Stimulated activated CD8-positive, alpha-beta memory T cell treated with anti-CD3 and anti-CD28 coated beads, Interleukin-12 subunit alpha, Interleukin-12 subunit beta, amount 100 ng/mL, for 24 hours (primary cell): ENCODE measurements around the gene TRIL.

ENCODE experiments used
- DNase-seq: peaks from one replicate; pipeline ENCODE4 v3.0.0-alpha.2; 2020; ENCODE audit errors: extremely low read depth

The TRIL gene

DNA sequence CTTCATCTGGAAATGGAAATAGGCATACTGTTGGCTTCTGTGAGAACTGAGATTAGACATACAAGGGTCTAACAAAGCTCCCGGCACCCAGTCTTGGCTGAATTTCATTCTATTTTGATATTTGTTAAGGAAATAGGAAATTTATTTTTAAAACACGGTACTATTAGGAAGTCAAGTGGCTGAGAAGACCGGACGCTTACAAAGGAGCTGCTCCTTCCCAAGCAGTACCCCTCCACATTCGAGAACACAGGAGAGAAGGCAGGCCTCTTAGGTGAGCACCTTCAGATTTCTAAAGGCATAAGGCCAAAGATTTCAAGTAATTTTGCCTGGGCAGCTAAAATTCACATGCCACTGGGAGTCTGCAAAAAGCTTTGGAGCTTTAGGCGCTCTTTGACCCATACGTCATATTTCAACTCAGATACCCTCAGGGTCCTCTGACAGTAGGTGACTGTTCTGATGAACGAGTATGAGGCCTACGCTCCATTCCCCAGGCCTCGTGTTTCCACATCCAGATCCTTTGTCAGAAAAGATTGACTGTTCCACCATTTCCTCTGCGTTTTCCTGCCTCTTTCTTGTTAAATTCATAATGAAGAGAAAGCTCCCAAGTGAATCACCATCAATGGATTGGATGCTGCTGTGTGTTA, 17.3 kb downstream of the TRIL start:
- DNase-seq: no peak

- no peak for DNase-seq
Observed at GRCh38 chr7:28939844-28940544, 18.1 kb downstream of the TRIL start.

GRCh38 chr7:28939367-28939766, 18.8 kb downstream of the TRIL start:
- DNase-seq: no peak

DNA sequence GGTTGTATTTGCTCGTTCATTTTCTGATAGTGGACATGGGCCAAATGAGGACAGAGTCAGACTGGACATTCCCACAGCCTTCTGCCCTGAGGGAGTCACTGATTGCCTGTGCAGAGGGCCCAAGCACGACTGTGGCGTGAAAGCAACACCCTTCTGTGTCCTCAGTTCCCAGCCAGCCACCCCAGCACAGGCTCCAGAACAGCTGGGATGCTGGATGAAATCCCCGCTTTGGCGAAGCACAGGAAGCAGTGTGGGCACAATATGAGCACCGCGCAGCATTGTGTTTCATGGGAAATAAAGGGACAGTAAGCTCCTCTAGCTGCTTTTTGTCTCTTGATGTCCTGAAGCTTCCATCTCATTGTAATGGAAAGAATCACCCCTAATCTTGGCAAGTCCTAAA, 20.5 kb downstream of the TRIL start:
- no peak for DNase-seq

GRCh38 chr7:28937103-28937502, 21.0 kb downstream of the TRIL start:
- no peak for DNase-seq

GRCh38 chr7:28933846-28934320, 24.2 kb downstream of the TRIL start:
- DNase-seq: no peak

DNA sequence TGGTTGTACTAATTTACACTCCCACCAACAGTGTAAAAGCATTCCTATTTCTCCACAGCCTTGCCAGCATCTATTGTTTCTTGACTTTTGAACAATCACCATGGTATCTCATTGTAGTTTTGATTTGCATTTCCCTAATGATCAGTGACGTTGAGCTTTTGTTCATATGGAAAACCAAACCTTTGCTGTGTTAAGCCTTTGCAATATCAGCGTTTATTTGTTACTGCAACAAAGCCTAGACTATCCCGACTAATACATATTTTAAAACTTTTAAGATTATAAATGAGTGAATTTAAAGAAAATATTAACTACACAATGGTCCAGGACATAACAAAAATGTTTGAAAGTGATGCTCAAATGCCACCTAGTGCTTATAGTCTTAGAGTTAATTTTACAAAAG, 26.6 kb downstream of the TRIL start:
- no peak for DNase-seq

GRCh38 chr7:28926871-28927597, 31.1 kb downstream of the TRIL start:
- no peak for DNase-seq

DNA sequence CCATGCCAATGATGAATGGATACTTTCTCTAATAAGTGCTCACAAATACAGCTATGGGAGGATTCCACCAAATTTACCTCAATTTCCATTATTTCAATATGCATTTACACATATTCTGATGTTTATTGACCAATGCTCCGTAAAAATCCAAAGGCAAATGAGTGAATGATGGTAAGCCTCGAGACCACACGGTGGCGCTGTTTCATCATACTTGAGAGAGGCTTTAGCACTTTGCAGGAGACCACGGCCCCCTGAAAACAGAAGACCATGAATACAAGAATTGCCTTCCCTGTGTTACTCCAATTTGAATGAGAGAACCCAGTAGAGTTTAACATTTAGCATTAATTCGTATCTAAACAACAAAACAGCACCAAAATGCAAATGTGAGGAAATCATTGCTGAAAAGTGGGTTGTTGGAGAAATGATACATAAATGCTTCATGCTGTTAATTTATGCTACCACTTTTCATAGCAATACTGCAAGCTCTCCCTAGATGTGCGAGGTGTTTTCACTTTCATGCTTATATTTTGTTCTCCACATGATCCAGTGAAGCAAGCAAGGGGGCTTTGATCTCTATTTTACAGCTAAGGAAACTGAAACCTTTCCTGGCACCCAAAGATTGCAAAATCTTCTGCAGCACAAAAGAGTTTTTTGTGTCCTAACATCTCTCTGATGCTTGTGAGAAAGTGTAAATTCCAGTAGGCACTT, 35.4 kb downstream of the TRIL start:
- peak; percentile 21 for DNase-seq

DNA sequence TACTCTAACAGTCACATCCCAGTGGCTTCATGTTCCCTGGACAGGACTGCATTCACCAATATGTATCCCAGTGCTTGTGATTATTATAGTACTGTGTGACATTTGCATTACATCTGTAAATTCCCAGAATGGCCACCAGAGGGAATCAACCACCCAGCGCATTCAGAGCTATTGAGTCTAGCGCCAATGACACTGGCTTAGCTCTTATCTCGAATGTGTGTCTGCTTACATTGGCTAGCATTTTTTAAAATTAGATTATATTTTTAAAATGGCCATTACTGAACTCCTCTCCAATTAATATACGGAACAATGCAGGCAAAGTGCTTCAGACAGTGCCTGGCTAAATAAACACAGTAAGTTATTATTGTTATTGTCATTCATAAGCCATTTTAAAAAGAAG, 36.3 kb downstream of the TRIL start:
- DNase-seq: no peak

DNA sequence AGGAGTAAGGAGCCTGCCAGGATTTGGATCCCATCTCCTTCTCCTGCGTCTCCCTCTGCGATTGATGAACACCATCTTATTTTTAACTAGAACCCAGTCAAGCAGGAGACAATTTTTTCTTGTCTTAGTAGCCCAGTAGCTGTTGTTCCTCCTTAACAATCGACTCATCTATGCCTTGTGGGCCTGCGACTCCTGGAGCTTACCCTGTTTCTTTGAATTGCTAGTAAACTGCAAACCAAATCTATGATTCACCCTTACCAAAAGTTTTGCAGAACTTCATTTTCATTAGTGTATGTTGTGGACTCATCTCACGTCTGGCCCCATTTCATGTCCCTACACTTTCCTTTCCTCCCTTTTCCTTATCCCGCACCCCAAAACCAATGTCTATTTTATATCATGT, 37.7 kb downstream of the TRIL start:
- DNase-seq: no peak

DNA sequence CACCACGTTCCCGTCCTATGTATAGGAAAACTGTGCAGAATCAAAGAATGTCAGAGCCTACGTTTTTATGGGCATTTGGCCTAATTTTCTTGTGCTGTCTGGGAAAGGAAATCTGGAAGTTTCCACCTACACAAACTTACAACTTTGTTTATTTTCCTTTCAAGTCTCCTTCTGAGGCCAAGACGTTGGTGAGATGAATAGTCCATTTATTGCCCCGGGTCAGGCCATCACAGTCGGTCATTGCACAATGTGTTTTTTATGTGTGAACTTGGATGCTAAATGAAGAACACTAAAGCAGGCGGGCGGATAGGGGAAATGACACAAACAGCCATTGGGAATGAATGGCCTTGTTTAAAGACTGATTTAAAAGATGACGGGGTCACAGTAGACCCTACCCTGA, 38.6 kb downstream of the TRIL start:
- DNase-seq: no peak

DNA sequence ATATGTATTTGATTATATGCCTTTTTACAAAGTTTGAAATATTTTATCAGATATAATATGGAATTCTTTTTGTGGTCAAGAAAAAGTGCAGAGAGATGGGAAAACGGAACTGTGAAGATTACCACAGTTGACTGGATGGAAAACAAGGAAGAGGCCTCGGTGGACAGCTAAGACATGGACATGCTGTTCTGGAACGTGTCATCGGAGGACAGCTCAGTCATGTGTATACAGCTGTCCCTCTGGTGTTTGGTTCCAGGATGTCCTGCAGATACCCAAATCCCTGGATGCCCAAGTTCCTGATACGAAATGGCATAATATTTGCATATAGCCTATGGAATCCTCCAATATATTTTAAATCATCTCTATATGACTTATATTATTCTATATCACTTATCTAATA, 49.4 kb downstream of the TRIL start:
- DNase-seq: no peak

- no peak for DNase-seq
Observed at GRCh38 chr7:28905464-28905863, 52.7 kb downstream of the TRIL start.

DNA sequence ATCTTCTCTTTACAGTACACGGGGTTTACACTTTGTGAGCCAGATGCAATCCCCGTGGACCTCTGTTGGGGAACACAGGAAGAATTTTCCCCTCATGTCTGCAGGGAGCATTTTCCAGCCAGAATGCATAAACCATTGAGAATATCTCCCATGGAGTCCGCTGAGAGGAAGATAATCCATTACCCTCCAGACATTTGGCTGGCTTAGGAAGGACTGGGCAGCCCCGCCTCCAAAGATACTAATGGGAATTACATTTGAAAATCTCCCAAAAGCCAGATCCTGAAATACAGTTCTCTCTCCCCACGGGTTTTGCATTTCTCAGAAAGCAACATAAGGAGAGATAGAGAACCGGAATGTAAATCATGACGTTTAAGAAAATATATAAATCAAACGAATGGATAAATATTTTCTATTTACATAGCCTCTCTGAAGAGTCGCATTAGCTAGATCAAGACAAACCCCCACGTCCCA, 53.5 kb downstream of the TRIL start:
- DNase-seq: no peak

GRCh38 chr7:28903730-28904577, 54.2 kb downstream of the TRIL start:
- DNase-seq: no peak
